Measurements from ENCODE around the gene ADAMTS6.

GRCh38 chr5:65185468-65185867 is 296.3 kb downstream of the ADAMTS6 start:
- no peak for TF ChIP-seq POLR2A (IDR thresholded peaks at IDR 0.05; ENCODE audit: low read length)
- TF ChIP-seq GATA1 (IDR thresholded peaks at IDR 0.05; ENCODE audit: low read depth, low read length) = no peak
